GM12892 (cell line): ENCODE measurements around the gene KIAA1755.

Source experiments
- DNase-seq: peaks from one replicate; pipeline ENCODE4 v3.0.0; 2011; ENCODE audit not compliant: insufficient read length
- FAIRE-seq: peaks from 2 replicates; lab custom pipeline; 2011; peaks lifted over from hg19 to GRCh38; lab: Jason Lieb, UNC
- POLR2A ChIP-seq: IDR thresholded peaks from 2 replicates; pipeline ENCODE4 v1.6.1; 2011; ENCODE audit warnings: low read depth, low read length, control low read depth
- POLR2AphosphoS5 ChIP-seq: IDR thresholded peaks from 2 replicates; pipeline ENCODE4 v1.6.1; 2011; ENCODE audit warnings: low read depth, low read length, control low read depth
- TAF1 ChIP-seq: IDR thresholded peaks from 2 replicates; pipeline ENCODE4 v1.6.1; 2011; ENCODE audit warnings: low read depth, mild to moderate bottlenecking, control low read depth, low read length, borderline replicate concordance

The KIAA1755 gene

GRCh38 chr20:38212806-38213606 lies 47.5 kb downstream of the KIAA1755 start:
- TF ChIP-seq POLR2A: no peak
- no peak for TF ChIP-seq TAF1
- TF ChIP-seq POLR2AphosphoS5: no peak
- FAIRE-seq (no peak), DNase-seq (no peak)

GRCh38 chr20:38211200-38212097 lies 49.1 kb downstream of the KIAA1755 start:
- DNase-seq (no peak), FAIRE-seq (no peak)
- no peak for TF ChIP-seq TAF1
- TF ChIP-seq POLR2A: no peak
- TF ChIP-seq POLR2AphosphoS5: no peak

- FAIRE-seq (no peak), DNase-seq (no peak)
- no peak for TF ChIP-seq POLR2A
- no peak for TF ChIP-seq TAF1
- TF ChIP-seq POLR2AphosphoS5: no peak
Measured at GRCh38 chr20:38210741-38211140, 49.8 kb downstream of the KIAA1755 start.

- DNase-seq (no peak), FAIRE-seq (no peak)
- TF ChIP-seq POLR2A: no peak
Measured at GRCh38 chr20:38209736-38210405, 50.7 kb downstream of the KIAA1755 start.

- TF ChIP-seq TAF1 (no peak), POLR2AphosphoS5 (no peak), POLR2A (no peak)
- FAIRE-seq (no peak), DNase-seq (no peak)
Measured at GRCh38 chr20:38209054-38209675, 51.4 kb downstream of the KIAA1755 start.

GRCh38 chr20:38208523-38208922 lies 52.0 kb downstream of the KIAA1755 start:
- DNase-seq: no peak
- no peak for FAIRE-seq
- no peak for TF ChIP-seq POLR2AphosphoS5
- no peak for TF ChIP-seq TAF1

DNA sequence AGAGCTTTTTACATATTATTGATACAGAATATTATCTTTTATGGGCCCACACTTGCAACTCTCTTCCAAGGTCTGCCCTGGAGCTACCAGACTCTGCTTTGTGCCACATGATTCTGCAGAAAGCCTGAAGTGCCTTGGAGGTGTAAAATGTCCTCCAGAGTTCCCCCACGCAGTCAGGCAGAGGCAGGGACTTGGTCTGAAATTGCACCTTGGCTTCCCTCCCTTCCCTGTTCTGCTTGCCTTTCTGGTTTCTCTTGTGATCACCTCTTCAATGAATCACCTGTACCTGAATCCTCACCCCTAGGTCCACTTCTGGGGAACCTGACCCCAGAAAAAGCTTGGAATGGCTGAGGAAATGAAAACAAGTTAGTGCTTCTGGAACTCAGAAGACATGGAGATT lies 52.4 kb downstream of the KIAA1755 start:
- TF ChIP-seq TAF1 (no peak), POLR2A (no peak), POLR2AphosphoS5 (no peak)
- FAIRE-seq (no peak), DNase-seq (no peak)

DNA sequence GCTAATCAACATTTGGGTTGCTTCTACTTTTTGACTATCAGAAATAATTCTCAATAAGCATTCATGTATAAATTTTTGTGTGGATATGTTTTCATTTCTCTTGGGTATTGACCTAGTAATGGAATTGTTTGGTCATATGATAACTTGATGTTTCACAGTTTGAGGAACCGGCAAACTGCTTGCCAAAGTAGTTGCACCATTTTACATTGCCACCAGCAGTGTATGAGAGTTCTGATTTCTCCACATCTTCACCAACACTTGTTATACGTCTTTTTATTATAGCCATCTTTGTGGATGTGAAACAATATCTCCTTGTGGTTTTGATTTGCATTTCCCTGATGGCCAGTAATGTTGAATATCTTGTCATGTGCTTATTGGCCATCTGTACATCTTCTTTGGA lies 52.9 kb downstream of the KIAA1755 start:
- TF ChIP-seq POLR2A: no peak
- no peak for TF ChIP-seq POLR2AphosphoS5
- no peak for TF ChIP-seq TAF1
- DNase-seq: no peak
- no peak for FAIRE-seq

DNA sequence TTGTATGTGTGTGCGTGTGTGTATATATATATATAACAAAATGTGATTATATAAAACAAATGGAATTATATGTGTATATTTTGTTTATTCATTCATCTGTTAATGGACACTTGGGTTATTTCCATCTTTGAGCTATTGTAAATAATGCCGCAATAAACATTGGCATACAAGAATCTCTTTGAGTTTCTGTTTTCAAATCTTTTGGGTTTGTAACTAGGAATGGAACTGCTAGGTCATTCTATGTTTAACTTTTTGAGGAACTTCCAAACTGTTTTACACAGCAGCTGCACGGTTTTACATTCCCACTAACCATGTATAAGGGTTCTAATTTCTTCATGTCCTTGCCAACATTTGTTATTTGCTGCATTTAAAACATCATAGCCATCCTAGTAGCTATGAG lies 55.5 kb downstream of the KIAA1755 start:
- no peak for TF ChIP-seq POLR2AphosphoS5
- TF ChIP-seq POLR2A: no peak
- TF ChIP-seq TAF1: no peak
- FAIRE-seq: no peak

DNA sequence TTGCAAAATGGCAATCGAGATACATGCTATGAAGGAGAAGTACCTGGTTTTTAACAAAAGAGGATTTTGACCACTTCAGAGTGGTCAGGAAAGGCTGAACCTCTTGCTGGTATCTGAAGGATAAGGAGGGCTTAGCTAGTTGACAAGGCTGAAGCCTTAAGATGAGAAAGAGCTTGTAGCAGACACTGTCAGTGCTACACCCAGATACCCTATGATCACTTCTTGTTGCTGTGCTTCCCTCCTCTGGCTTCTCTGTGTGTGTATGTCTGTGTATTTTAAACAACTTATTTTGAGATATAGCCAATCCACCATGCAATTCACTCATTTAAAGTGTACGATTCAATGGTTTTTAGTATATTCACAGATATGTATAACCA lies 56.6 kb downstream of the KIAA1755 start:
- DNase-seq (no peak), FAIRE-seq (no peak)
- TF ChIP-seq POLR2A (no peak), POLR2AphosphoS5 (no peak), TAF1 (no peak)

More for the DNA sequence above, 55.5 kb downstream of the KIAA1755 start:
- no peak for DNase-seq
